Ovary (tissue), 3 donors: ENCODE results near the gene CP.

Experiments used
- CTCF ChIP-seq, 3 donors: fragments of 450-650 bp in 2 of 3; fragments of 200-600 bp in 1 of 3; IDR thresholded peaks; one replicate each; pipeline versions ENCODE4 v1.5.1 to v1.8.0; 2016 to 2022; ENCODE audit warnings: antibody characterized with exemption in 3 of 3, mild to moderate bottlenecking in 1 of 3
- POLR2A ChIP-seq: fragments of 450-650 bp; IDR thresholded peaks from one replicate; pipeline ENCODE4 v1.6.1; 2017; ENCODE audit warnings: antibody characterized with exemption, mild to moderate bottlenecking, moderate library complexity
- donor health status: DM: no; HTN: no; CAD: no.

- TF ChIP-seq CTCF (IDR thresholded peaks at IDR 0.05) (no peak), POLR2A (no peak)
These were observed 34.9 kb downstream of the CP start for GRCh38 chr3:149186721-149187120.
